Loucy (cell line): ENCODE results near the gene ABLIM2.

Experiments used
- H2AFZ ChIP-seq: fragments of 200-600 bp; sonication (generic); 2 replicates; pipeline ENCODE4 v1.6.0; 2016; ENCODE audit warnings: antibody characterized with exemption, mild to moderate bottlenecking, low read length, moderate library complexity
- H3F3A ChIP-seq: fragments of 200-600 bp; 2 replicates; pipeline ENCODE4 v1.6.0; 2016; ENCODE audit warnings: antibody characterized with exemption, low read depth, mild to moderate bottlenecking
- H3K27me3 ChIP-seq: fragments of 200-600 bp; sonication (generic); 2 replicates; pipeline ENCODE4 v1.6.1; 2014; ENCODE audit warnings: low read length, mild to moderate bottlenecking; ENCODE audit not compliant: insufficient read depth, poor library complexity, severe bottlenecking
- H3K36me3 ChIP-seq: fragments of 200-600 bp; sonication (generic); 2 replicates; pipeline ENCODE4 v1.6.1; 2016; ENCODE audit warnings: low read length; ENCODE audit not compliant: insufficient read depth
- H3K4me1 ChIP-seq: fragments of 200-600 bp; sonication (generic); 2 replicates; pipeline ENCODE4 v1.5.1; 2014; ENCODE audit warnings: low read length, mild to moderate bottlenecking; ENCODE audit not compliant: insufficient read depth, poor library complexity, severe bottlenecking
- H3K4me2 ChIP-seq: fragments of 200-600 bp; sonication (generic); 2 replicates; pipeline ENCODE4 v1.6.0; 2014; ENCODE audit warnings: antibody characterized with exemption, low read length, low read depth, mild to moderate bottlenecking; ENCODE audit not compliant: poor library complexity, severe bottlenecking
- H3K4me3 ChIP-seq: fragments of 200-600 bp; sonication (generic); 2 replicates; pipeline ENCODE4 v1.5.1; 2014; ENCODE audit warnings: low read length, mild to moderate bottlenecking, mixed read lengths; ENCODE audit not compliant: poor library complexity, severe bottlenecking
- H3K79me2 ChIP-seq: fragments of 200-600 bp; sonication (generic); 2 replicates; pipeline ENCODE4 v1.6.1; 2014; ENCODE audit warnings: low read length; ENCODE audit not compliant: insufficient read depth
- H3K9ac ChIP-seq: fragments of 200-600 bp; sonication (generic); 2 replicates; pipeline ENCODE4 v1.6.0; 2014; ENCODE audit warnings: mild to moderate bottlenecking, low read depth, low read length, moderate library complexity; ENCODE audit not compliant: poor library complexity, severe bottlenecking
- H3K9me2 ChIP-seq: fragments of 200-600 bp; sonication (generic); replicated peaks from 2 replicates; pipeline ENCODE4 v1.6.1; 2016; ENCODE audit warnings: low read depth, low read length, mixed read lengths
- H3K9me3 ChIP-seq: fragments of 200-600 bp; sonication (generic); 2 replicates; pipeline ENCODE4 v1.6.1; 2014; ENCODE audit warnings: mild to moderate bottlenecking, antibody characterized with exemption, low read length, low read depth; ENCODE audit not compliant: insufficient read depth
- H4K20me1 ChIP-seq: fragments of 200-600 bp; sonication (generic); 2 replicates; pipeline ENCODE4 v1.6.0; 2014; ENCODE audit warnings: antibody characterized with exemption, low read length, mild to moderate bottlenecking; ENCODE audit not compliant: insufficient read depth, poor library complexity, severe bottlenecking
- EZH2phosphoT487 ChIP-seq: fragments of 200-600 bp; IDR thresholded peaks from 2 replicates; pipeline ENCODE4 v1.6.1; 2018; ENCODE audit warnings: antibody characterized with exemption, mild to moderate bottlenecking, moderate library complexity, borderline replicate concordance
- TF ChIP-seq, protein P1 (sequence below): fragments of 200-600 bp; sonication (generic); conservative IDR thresholded peaks from 2 replicates; pipeline ENCODE4 v1.5.1; 2014; ENCODE audit warnings: mild to moderate bottlenecking, antibody characterized with exemption, low read length

The ABLIM2 gene

DNA sequence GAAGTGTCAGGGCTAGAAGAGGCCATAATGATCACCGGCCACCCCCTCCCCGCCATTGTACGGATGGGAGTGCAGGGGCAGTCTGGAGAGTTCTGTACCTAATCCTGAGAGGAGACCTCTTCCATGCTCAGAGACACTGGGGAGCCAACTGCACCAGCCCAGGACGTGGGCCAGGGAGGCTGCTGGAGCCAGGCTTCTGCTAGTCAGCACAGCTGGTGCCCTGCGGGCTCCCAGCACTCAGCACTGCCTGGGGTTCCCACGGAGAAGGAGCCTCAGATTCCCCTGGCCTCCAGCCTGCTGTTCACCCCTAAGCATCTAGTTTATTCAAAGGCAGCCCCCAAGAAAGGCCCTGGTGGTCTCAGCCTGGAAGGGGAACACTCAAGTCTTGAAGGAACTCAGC is 28.8 kb downstream of the ABLIM2 start:
- Histone ChIP-seq H2AFZ (no peak overlapping the region), H3K4me2 (no peak overlapping the region), H3K9ac (no peak overlapping the region), H4K20me1 (no peaks in the 10 kb centered on the region), H3K4me1 (no peaks in the 10 kb centered on the region), H3K9me2 (no peaks in the 10 kb centered on the region), H3F3A (no peaks in the 10 kb centered on the region), H3K79me2 (no peaks in the 10 kb centered on the region), H3K27me3 (no peaks in the 10 kb centered on the region), H3K9me3 (peaks cover 7% of the 10 kb centered on the region), H3K4me3 (no peak overlapping the region), H3K36me3 (no peaks in the 10 kb centered on the region)
- no peak for TF ChIP-seq EZH2phosphoT487
- TF ChIP-seq, protein P1, sequence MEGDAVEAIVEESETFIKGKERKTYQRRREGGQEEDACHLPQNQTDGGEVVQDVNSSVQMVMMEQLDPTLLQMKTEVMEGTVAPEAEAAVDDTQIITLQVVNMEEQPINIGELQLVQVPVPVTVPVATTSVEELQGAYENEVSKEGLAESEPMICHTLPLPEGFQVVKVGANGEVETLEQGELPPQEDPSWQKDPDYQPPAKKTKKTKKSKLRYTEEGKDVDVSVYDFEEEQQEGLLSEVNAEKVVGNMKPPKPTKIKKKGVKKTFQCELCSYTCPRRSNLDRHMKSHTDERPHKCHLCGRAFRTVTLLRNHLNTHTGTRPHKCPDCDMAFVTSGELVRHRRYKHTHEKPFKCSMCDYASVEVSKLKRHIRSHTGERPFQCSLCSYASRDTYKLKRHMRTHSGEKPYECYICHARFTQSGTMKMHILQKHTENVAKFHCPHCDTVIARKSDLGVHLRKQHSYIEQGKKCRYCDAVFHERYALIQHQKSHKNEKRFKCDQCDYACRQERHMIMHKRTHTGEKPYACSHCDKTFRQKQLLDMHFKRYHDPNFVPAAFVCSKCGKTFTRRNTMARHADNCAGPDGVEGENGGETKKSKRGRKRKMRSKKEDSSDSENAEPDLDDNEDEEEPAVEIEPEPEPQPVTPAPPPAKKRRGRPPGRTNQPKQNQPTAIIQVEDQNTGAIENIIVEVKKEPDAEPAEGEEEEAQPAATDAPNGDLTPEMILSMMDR, result no peak

DNA sequence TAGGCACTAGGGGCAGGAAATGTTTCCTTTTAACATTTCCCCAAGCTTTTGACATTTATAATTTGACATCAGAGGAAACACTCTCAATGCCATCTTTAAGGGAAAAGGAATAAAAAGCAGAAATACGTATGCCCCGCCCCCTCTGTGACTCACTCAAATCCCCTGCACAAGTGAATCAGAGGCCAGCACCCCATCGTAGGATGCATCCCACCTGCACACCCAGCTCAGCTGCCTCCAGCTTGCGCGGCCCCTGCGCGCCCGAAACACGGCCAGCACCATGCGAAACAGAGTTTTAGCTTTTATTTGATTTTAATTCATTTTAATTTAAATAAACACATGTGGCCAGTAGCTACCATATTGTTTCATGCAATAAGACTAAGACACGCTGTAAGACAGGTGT is 29.5 kb downstream of the ABLIM2 start:
- H2AFZ ChIP-seq, result no peak overlapping the region
- H3K4me2 ChIP-seq, result no peak overlapping the region
- H3K9me3 ChIP-seq, result peaks cover 10% of the 10 kb centered on the region
- no peaks in the 10 kb centered on the region for H4K20me1 ChIP-seq
- no peaks in the 10 kb centered on the region for H3K79me2 ChIP-seq
- no peaks in the 10 kb centered on the region for H3F3A ChIP-seq
- no peaks in the 10 kb centered on the region for H3K36me3 ChIP-seq
- no peaks in the 10 kb centered on the region for H3K27me3 ChIP-seq
- TF ChIP-seq EZH2phosphoT487, result no peak
- TF ChIP-seq, protein P1, result no peak
- no peaks in the 10 kb centered on the region for H3K4me1 ChIP-seq
- H3K9me2 ChIP-seq, result no peaks in the 10 kb centered on the region
- H3K4me3 ChIP-seq, result no peak overlapping the region
- H3K9ac ChIP-seq, result no peak overlapping the region

DNA sequence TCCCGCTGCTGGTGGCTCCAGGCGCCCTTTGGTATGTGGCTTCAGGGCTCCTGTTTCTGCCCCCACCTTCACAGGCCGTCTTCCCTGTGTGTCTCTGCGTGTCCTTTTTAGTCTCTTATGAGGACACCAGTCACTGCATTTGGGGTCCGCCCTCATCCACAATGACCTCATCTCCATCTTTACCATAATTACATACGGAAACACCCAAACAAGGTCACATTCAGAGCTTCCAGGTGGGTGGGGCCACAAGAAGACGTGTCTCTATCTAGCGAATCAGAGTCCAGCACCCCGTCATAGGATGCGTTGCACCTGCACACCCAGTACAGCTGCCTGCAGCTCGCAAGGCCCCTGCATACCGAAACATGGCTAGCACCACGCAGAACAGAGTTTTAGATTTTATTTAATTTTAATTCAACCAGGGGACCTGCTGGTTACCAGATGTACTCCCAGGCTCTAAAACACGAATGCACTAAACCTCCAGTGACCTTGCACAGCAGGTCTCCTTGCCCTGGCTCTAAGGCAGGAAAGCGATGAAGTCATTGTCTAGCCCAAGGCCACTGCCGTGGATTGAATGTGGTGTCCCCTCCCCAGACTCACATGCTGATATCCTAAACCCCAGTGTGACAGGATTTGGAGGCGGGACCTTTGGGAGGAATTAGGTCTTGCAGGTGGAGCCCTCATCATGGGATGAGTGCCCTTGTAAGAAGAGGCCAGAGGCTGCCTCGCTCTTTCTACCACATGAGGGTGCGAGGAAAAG is 30.3 kb downstream of the ABLIM2 start:
- no peak overlapping the region for H3K4me3 ChIP-seq

More for the DNA sequence above, 30.3 kb downstream of the ABLIM2 start:
- no peaks in the 10 kb centered on the region for H3K36me3 ChIP-seq
- H3K9me2 ChIP-seq, result no peaks in the 10 kb centered on the region
- no peak for TF ChIP-seq EZH2phosphoT487
- TF ChIP-seq, protein P1, result no peak
- no peak overlapping the region for H3K4me2 ChIP-seq
- no peak overlapping the region for H2AFZ ChIP-seq
- no peaks in the 10 kb centered on the region for H3K79me2 ChIP-seq
- H3K9ac ChIP-seq, result no peak overlapping the region
- H3K9me3 ChIP-seq, result peaks cover 10% of the 10 kb centered on the region
- H3K4me1 ChIP-seq, result no peaks in the 10 kb centered on the region
- H3K27me3 ChIP-seq, result no peaks in the 10 kb centered on the region
- H3F3A ChIP-seq, result no peaks in the 10 kb centered on the region
- no peaks in the 10 kb centered on the region for H4K20me1 ChIP-seq
